ENCODE results near the gene RAB3D. TPM values are rescaled to one million over a fixed set of nuclear protein-coding genes. Genes with fewer than 3 reads are reported as not detected.

RAB3D gene
- total and polyA plus RNA-seq, 5 donors from 2014 or later = 5.1 to 13.4 (median 6.5) TPM

DNA sequence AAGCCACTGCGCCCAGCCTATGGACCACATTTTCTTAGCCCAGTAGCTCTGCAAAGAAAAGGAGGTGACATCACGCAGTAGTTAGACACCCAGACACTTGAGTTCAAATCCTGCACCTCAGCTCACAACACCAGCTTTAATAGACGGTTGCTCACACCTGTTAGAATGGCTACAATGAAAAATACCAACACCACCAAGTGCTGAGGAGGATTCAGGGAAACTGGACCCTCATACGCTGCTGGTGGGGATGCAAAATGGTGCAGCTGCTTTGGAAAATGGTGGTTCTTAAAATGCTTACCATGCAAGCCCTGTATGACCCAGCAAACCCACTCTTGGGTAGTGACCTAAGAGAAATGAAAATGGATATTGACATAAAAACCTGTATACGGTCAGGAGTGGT lies 65.5 kb downstream of the RAB3D start:
- Mint-ChIP-seq H3K27ac (no peak overlapping the region), H3K27me3 (peaks cover 12% of the 10 kb centered on the region), H3K4me1 (peaks cover 0 to 5% (median 0%) of the 10 kb centered on the region in 4 donors), H3K36me3 (no peaks in the 10 kb centered on the region), H3K9me3 (peaks cover 0 to 5% (median 0%) of the 10 kb centered on the region in 7 donors), H3K4me3 (no peak overlapping the region)
- H3K27ac ChIP-seq (ENCODE audit: insufficient read depth, low read length, poor library complexity, severe bottlenecking) = no peak overlapping the region
- no peaks in the 10 kb centered on the region for H3K4me1 ChIP-seq (ENCODE audit: control insufficient read depth, insufficient read depth, low read length, poor library complexity, severe bottlenecking)
- no peaks in the 10 kb centered on the region for H3K9me3 ChIP-seq (ENCODE audit: control insufficient read depth in 2 of 2, low read length in 2 of 2)
- no peaks in the 10 kb centered on the region for H3K36me3 ChIP-seq (ENCODE audit: control insufficient read depth, insufficient read depth, low read length)
- ATAC-seq (ENCODE audit: low read depth in 2 of 2) (no peak), DNase-seq (no peak)
- H3K27me3 ChIP-seq (ENCODE audit: control insufficient read depth, insufficient read depth, low read length) = no peaks in the 10 kb centered on the region
- H3K4me3 ChIP-seq (ENCODE audit: low read depth, low read length) = no peak overlapping the region

DNA sequence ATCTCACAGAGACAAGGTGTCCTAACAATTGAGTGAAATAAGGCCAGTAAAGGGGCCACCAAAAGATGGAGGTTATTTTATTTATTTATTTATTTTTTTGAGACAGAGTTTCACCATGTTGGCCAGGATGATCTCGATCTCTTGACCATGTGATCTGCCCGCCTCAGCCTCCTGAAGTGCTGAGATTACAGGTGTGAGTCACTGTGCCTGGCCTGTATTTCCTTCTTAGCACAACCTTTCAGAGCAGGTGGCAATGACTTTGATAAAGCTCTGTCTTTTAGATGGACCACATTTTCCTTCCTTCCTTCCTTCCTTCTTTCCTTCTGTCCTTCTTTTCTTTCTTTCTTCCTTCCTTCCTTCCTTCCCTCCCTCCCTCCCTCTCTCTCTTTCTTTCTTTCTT lies 66.2 kb downstream of the RAB3D start:
- H3K4me1 ChIP-seq (ENCODE audit: control insufficient read depth, insufficient read depth, low read length, poor library complexity, severe bottlenecking) = no peaks in the 10 kb centered on the region
- H3K36me3 ChIP-seq (ENCODE audit: control insufficient read depth, insufficient read depth, low read length) = no peaks in the 10 kb centered on the region
- no peak overlapping the region for H3K27ac ChIP-seq (ENCODE audit: insufficient read depth, low read length, poor library complexity, severe bottlenecking)
- peaks cover 14% of the 10 kb centered on the region for H3K27me3 Mint-ChIP-seq
- H3K4me3 Mint-ChIP-seq = no peak overlapping the region
- H3K4me3 ChIP-seq (ENCODE audit: low read depth, low read length) = no peak overlapping the region
- ATAC-seq (ENCODE audit: low read depth in 2 of 2) (no peak), DNase-seq (no peak)
- H3K9me3 ChIP-seq (ENCODE audit: control insufficient read depth in 2 of 2, low read length in 2 of 2) = no peaks in the 10 kb centered on the region
- no peak overlapping the region for H3K27ac Mint-ChIP-seq
- no peaks in the 10 kb centered on the region for H3K36me3 Mint-ChIP-seq
- H3K27me3 ChIP-seq (ENCODE audit: control insufficient read depth, insufficient read depth, low read length) = peaks cover 2% of the 10 kb centered on the region
- peaks cover 0 to 5% (median 0%) of the 10 kb centered on the region in 7 donors for H3K9me3 Mint-ChIP-seq
- H3K4me1 Mint-ChIP-seq = peaks cover 0 to 5% (median 0%) of the 10 kb centered on the region in 4 donors

Other genes starting within 250 kb of the RAB3D start
- gene SPC24, start 183.9 kb downstream of the RAB3D start, total RNA-seq = 3.2 TPM
- 1 to 10 TPM in 2 of 4 donors, under 1 TPM in 2; 0.41 to 3.1 (median 0.99) TPM for gene SPC24, start 183.9 kb downstream of the RAB3D start, polyA plus RNA-seq
- 0.74 TPM for gene KANK2, start 142.1 kb downstream of the RAB3D start, total RNA-seq
- gene KANK2, start 142.1 kb downstream of the RAB3D start, polyA plus RNA-seq = under 1 TPM in 3 of 4 donors, not detected in 1; 0.16 to 0.52 (median 0.29) TPM
- not detected for gene ANGPTL8, start 100.0 kb downstream of the RAB3D start, total RNA-seq
- not detected for gene ANGPTL8, start 100.0 kb downstream of the RAB3D start, polyA plus RNA-seq
- gene DOCK6, start 77.1 kb downstream of the RAB3D start, total RNA-seq = 2.8 TPM
- 1 to 10 TPM in 1 of 4 donors, under 1 TPM in 2, not detected in 1; 0.07 to 1.1 (median 0.12) TPM for gene DOCK6, start 77.1 kb downstream of the RAB3D start, polyA plus RNA-seq
- not detected for gene TSPAN16, start 43.5 kb downstream of the RAB3D start, total RNA-seq
- gene TSPAN16, start 43.5 kb downstream of the RAB3D start, polyA plus RNA-seq = not detected
- gene TMEM205, start 6.6 kb upstream of the RAB3D start, total RNA-seq = 24.0 TPM
- 10 to 100 TPM; 69.0 to 88.3 (median 73.8) TPM for gene TMEM205, start 6.6 kb upstream of the RAB3D start, polyA plus RNA-seq
- gene CCDC159, start 6.9 kb upstream of the RAB3D start, total RNA-seq = 66.5 TPM
- 10 to 100 TPM; 18.7 to 23.1 (median 21.7) TPM for gene CCDC159, start 6.9 kb upstream of the RAB3D start, polyA plus RNA-seq
- 10.4 TPM for gene PLPPR2, start 15.8 kb upstream of the RAB3D start, total RNA-seq
- gene PLPPR2, start 15.8 kb upstream of the RAB3D start, polyA plus RNA-seq = 1 to 10 TPM in 3 of 4 donors, under 1 TPM in 1; 0.86 to 2.4 (median 2.1) TPM
- 3.0 TPM for gene SWSAP1, start 35.0 kb upstream of the RAB3D start, total RNA-seq
- gene SWSAP1, start 35.0 kb upstream of the RAB3D start, polyA plus RNA-seq = 1 to 10 TPM; 5.6 to 8.4 (median 7.0) TPM
- gene EPOR, start 44.7 kb upstream of the RAB3D start, total RNA-seq = 10.3 TPM
- 1 to 10 TPM; 7.3 to 9.2 (median 8.9) TPM for gene EPOR, start 44.7 kb upstream of the RAB3D start, polyA plus RNA-seq
- not detected for gene RGL3, start 79.7 kb upstream of the RAB3D start, total RNA-seq
- not detected for gene RGL3, start 79.7 kb upstream of the RAB3D start, polyA plus RNA-seq
- not detected for gene ODAD3, start 95.5 kb upstream of the RAB3D start, total RNA-seq
- not detected for gene ODAD3, start 95.5 kb upstream of the RAB3D start, polyA plus RNA-seq
- 244 TPM for gene PRKCSH, start 96.0 kb upstream of the RAB3D start, total RNA-seq
- gene PRKCSH, start 96.0 kb upstream of the RAB3D start, polyA plus RNA-seq = 10 to 100 TPM; 29.0 to 38.0 (median 31.5) TPM
- not detected for gene ELAVL3, start 141.4 kb upstream of the RAB3D start, total RNA-seq
- not detected for gene ELAVL3, start 141.4 kb upstream of the RAB3D start, polyA plus RNA-seq
- 12.2 TPM for gene ZNF653, start 166.2 kb upstream of the RAB3D start, total RNA-seq
- gene ZNF653, start 166.2 kb upstream of the RAB3D start, polyA plus RNA-seq = 1 to 10 TPM; 1.3 to 2.9 (median 2.6) TPM
- gene ECSIT, start 189.5 kb upstream of the RAB3D start, total RNA-seq = 39.3 TPM
- 10 to 100 TPM; 27.3 to 39.2 (median 36.1) TPM for gene ECSIT, start 189.5 kb upstream of the RAB3D start, polyA plus RNA-seq
- gene CNN1, start 199.2 kb upstream of the RAB3D start, total RNA-seq = not detected
- gene CNN1, start 199.2 kb upstream of the RAB3D start, polyA plus RNA-seq = not detected
- 48.9 TPM for gene ELOF1, start 219.6 kb upstream of the RAB3D start, total RNA-seq
- gene ELOF1, start 219.6 kb upstream of the RAB3D start, polyA plus RNA-seq = 100 to 1,000 TPM; 105 to 113 (median 108) TPM
- gene ACP5, start 238.0 kb upstream of the RAB3D start, total RNA-seq = 40.4 TPM
- gene ACP5, start 238.0 kb upstream of the RAB3D start, polyA plus RNA-seq = 10 to 100 TPM; 21.6 to 33.5 (median 32.3) TPM